ENCODE measurements around the gene BCL11B.

The BCL11B gene

DNA sequence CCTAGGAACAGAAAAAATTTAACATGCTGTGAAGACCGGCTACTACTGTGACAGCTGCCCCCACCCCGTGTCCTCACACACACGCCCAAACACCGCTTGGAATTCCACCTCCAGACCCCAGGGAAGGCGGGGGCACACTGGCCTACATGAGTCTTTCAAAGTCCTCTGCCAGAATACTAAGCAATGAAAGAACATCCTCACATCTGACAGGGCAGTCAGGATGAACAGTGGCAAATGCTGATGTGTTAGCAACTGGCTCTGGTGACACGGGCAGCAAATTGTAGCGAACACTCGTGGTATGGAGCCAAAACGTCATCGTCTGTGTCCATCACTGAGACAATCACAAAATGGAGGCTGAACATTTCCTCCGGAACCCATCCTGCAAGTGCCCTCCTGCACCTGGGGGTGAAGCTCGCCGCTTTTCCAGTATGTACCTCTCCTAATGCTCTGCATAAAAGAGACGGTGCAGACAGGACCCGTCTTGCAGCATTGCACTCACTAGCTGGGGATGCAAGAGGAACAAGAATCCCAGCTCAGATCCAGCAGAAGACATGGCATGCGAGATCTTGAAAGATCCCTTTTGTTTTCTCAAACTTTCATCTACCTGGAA lies 94.8 kb downstream of the BCL11B start:
- H3K4me3 ChIP-seq (ENCODE audit: low read depth, low read length), result no peak overlapping the region
- in situ Hi-C loops (cut with HindIII; ENCODE audit: low sequenced_read_pairs), result no loop called here
- TF ChIP-seq, protein P1, sequence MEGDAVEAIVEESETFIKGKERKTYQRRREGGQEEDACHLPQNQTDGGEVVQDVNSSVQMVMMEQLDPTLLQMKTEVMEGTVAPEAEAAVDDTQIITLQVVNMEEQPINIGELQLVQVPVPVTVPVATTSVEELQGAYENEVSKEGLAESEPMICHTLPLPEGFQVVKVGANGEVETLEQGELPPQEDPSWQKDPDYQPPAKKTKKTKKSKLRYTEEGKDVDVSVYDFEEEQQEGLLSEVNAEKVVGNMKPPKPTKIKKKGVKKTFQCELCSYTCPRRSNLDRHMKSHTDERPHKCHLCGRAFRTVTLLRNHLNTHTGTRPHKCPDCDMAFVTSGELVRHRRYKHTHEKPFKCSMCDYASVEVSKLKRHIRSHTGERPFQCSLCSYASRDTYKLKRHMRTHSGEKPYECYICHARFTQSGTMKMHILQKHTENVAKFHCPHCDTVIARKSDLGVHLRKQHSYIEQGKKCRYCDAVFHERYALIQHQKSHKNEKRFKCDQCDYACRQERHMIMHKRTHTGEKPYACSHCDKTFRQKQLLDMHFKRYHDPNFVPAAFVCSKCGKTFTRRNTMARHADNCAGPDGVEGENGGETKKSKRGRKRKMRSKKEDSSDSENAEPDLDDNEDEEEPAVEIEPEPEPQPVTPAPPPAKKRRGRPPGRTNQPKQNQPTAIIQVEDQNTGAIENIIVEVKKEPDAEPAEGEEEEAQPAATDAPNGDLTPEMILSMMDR (IDR thresholded peaks at IDR 0.05; ENCODE audit: low read depth, low read length, missing control alignments), result no peak
- no peak for DNase-seq (ENCODE audit: low read depth)

DNA sequence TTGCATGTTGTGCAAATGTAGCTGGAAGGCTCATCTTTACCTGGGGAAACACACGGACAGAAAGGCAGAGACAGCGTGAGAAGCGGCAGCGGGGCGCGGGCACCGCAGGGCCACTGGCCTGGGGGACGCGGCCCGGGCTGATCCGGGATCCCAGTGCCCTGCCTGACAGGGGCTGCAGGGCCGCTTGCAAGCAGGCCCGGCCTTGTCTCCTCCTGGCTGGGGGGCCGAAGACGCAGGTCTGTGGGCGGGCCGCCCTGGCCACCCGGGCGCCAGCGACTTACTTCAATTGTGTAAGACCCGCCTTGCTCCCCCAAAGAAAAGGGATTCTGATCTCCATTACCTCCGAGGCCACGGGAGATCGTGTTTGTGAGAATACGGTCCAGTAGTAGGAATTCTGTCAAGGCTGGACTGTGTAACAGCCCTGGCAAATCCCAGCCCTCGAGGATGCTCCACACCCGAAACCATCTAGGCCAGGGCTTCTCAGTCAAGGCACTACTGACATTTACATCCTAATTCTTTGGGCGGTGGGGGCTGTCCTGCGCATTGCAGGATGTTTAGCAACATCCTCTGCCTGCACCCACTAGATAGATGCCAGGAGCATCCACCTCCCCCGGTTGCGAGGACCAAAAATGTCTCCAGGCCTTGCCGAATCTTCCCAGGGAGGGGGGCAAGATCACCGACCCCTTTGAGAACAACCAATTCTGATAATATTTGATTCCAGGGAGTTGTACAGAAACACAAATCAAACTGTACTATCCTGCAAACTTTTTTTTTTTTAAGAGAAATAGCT lies 95.6 kb downstream of the BCL11B start:
- H3K4me3 ChIP-seq (ENCODE audit: low read depth, low read length), result no peak overlapping the region
- DNase-seq (ENCODE audit: low read depth), result no peak
- TF ChIP-seq, protein P1 (IDR thresholded peaks at IDR 0.05; ENCODE audit: low read depth, low read length, missing control alignments), result no peak
- in situ Hi-C loops (cut with HindIII; ENCODE audit: low sequenced_read_pairs), result no loop called here

DNA sequence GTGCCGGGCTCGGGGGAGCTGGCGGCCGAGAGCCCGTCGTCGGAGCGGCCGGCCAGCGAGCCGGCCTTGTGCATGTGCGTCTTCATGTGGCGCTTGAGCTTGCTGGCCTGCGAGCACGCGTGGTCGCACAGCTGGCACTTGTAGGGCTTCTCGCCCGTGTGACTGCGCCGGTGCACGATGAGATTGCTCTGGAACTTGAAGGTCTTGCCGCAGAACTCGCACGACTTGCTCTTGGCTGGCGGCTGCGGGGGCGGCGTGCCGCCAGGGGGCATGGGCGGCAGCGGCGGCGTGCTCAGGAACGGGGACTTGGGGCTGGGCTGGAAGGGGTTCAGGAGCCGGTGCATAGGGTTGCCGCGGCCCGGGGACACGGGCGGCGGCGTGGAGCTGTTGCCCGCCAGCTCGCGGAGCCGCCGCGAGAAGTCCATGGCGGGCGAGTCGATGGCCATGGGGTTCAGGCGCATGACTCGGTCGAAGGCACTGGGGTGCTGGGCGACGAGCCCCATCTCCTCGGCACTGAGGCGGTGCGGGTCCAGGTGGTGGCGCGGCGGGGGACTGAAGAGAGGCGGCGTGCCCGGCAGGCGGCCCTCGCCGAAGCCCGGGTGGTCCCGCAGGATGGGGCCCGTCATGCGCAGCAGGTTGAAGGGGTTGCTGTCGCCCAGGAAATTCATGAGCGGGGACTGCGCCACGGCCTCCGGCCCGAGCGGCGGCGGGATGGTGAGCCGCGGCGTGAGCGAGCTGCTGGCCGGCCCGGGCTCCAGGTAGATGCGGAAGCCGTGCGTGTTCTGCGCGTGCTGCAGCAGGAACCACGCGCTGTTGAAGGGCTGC lies 96.5 kb downstream of the BCL11B start:
- in situ Hi-C loops (cut with HindIII; ENCODE audit: low sequenced_read_pairs), result no loop called here
- TF ChIP-seq, protein P1 (IDR thresholded peaks at IDR 0.05; ENCODE audit: low read depth, low read length, missing control alignments), result no peak
- no peak for DNase-seq (ENCODE audit: low read depth)
- H3K4me3 ChIP-seq (ENCODE audit: low read depth, low read length), result no peak overlapping the region

DNA sequence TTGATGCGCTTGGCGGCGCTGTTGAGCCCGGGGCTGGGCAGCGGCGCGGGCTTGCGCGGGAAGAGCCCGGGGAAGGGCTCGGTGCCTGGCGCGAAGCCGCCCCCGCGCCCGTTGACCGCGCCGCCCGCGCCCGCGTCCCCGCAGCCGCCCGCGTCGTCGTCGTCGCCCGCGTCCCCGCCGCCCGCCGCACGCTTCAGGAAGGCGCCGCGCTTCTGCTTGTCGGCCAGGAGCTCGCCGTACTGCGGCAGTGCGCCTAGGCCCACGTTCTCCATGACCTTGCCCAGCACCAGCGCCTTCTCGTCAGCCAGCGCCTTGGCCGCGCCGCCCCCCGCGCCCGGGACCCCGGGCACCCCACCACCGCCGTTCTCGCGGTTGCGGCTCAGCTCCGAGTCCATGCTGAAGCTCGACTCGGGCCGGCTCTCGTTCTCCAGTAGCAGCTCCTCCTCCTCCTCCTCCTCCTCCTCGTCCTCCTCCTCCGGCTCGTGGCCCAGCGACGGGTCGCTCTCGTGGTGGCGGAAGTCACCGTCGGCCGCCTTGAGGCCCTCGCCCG lies 97.2 kb downstream of the BCL11B start:
- DNase-seq (ENCODE audit: low read depth), result no peak
- no peak overlapping the region for H3K4me3 ChIP-seq (ENCODE audit: low read depth, low read length)
- in situ Hi-C loops (cut with HindIII; ENCODE audit: low sequenced_read_pairs), result no loop called here
- TF ChIP-seq, protein P1 (IDR thresholded peaks at IDR 0.05; ENCODE audit: low read depth, low read length, missing control alignments), result no peak

DNA sequence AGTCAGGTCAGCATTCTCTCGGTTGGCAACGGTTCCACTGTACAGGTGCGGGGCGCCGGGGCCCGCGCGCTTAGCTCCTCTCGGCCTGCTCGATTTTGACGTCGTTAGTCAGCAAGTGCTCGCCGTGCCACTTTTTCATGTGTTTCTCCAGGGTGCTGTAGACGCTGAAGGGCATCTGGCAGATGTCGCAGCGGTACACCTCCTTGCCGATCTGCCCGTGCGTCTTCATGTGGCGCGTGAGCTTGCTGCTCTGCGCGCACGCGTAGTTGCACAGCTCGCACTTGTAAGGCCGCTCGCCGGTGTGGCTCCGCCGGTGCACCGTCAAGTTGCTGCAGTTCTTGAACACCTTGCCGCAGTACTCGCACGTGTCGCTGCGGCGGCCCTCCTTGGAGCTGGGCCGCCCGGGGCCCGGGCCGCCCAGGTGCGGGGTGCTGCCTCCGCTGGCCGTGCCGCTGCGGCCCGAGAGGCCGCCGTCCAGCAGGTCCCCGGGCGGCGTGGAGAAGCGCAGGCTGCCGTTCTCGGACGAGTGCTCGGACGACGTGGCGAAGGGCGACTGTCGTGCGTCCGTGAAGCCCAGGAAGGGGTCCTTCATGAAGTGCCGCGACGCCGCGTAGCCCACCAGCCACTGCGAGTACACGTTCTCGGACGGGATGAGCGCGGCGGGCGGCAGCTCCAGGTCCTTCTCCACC lies 97.8 kb downstream of the BCL11B start:
- H3K4me3 ChIP-seq (ENCODE audit: low read depth, low read length), result no peak overlapping the region
- in situ Hi-C loops (cut with HindIII; ENCODE audit: low sequenced_read_pairs), result no loop called here
- no peak for DNase-seq (ENCODE audit: low read depth)
- TF ChIP-seq, protein P1 (IDR thresholded peaks at IDR 0.05; ENCODE audit: low read depth, low read length, missing control alignments), result no peak

DNA sequence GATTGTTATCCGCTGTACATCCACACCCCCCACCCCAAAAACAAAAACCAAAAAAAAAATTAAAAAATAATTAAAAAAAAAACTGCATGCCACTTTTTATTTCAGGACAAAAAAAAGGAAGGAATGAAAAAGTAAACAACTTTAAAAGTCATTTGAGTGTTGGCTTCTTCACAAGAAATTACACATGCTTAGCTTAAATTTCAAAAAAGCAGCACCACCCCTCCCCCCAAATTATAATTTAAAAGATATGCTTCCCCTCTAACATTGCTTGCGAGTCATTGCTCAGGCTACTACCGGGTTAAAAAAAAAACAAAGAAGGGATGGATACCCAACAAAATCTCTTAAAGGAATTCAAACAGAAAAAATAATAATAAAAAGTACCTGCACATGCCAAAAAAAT lies 98.5 kb downstream of the BCL11B start:
- DNase-seq (ENCODE audit: low read depth), result no peak
- in situ Hi-C loops (cut with HindIII; ENCODE audit: low sequenced_read_pairs), result no loop called here
- no peak overlapping the region for H3K4me3 ChIP-seq (ENCODE audit: low read depth, low read length)
- TF ChIP-seq, protein P1 (IDR thresholded peaks at IDR 0.05; ENCODE audit: low read depth, low read length, missing control alignments), result no peak
